Calu3 (cell line): Measurements from ENCODE around the gene PCDH20. TPM values are rescaled to one million over a fixed set of nuclear protein-coding genes. Genes with fewer than 3 reads are reported as not detected.

ENCODE experiments used
- Bru-seq: library from RNA; stranded (reverse); fragments of 400-500 nt; gene quantifications from one replicate; lab custom pipeline; 2021; lab: Mats Ljungman, UMichigan
- BruChase-seq, 2 experiments: library from RNA; stranded (reverse); fragments of 400-500 nt; gene quantifications; one replicate each; lab custom pipeline; 2021; lab: Mats Ljungman, UMichigan
- BruUV-seq: library from RNA; stranded (reverse); fragments of 400-500 nt; replicated peaks from 2 replicates; lab custom pipeline; 2021; lab: Mats Ljungman, UMichigan
- CTCF ChIA-PET: fragments of 300-600 bp; sonication (Branson Sonifier 250); formaldehyde crosslinking; loops from one replicate; lab custom pipeline; 2022; ENCODE audit warnings: antibody characterized with exemption; lab: Charles Lee
- DNase-seq: peaks from one replicate; pipeline ENCODE4 v3.0.0; 2022
- H3K27ac Mint-ChIP-seq: one replicate; pipeline ENCODE4 v1.8.0; 2022; ENCODE audit warnings: mixed read lengths; ENCODE audit not compliant: unreplicated experiment
- H3K27me3 Mint-ChIP-seq: one replicate; pipeline ENCODE4 v1.8.0; 2022; ENCODE audit warnings: mixed read lengths; ENCODE audit not compliant: unreplicated experiment
- H3K36me3 Mint-ChIP-seq: one replicate; pipeline ENCODE4 v1.8.0; 2022; ENCODE audit warnings: mild to moderate bottlenecking, moderate library complexity, mixed read lengths; ENCODE audit not compliant: insufficient read depth, unreplicated experiment
- H3K4me1 Mint-ChIP-seq: one replicate; pipeline ENCODE4 v1.8.0; 2022; ENCODE audit warnings: mild to moderate bottlenecking, low read depth, mixed read lengths; ENCODE audit not compliant: unreplicated experiment
- H3K4me3 Mint-ChIP-seq: one replicate; pipeline ENCODE4 v1.8.0; 2022; ENCODE audit warnings: mild to moderate bottlenecking, low read depth, moderate library complexity, mixed read lengths; ENCODE audit not compliant: unreplicated experiment
- H3K9me3 Mint-ChIP-seq: one replicate; pipeline ENCODE4 v1.8.0; 2022; ENCODE audit warnings: low read depth, mixed read lengths; ENCODE audit not compliant: unreplicated experiment
- CTCF ChIP-seq: fragments of 200-600 bp; IDR thresholded peaks from one replicate; pipeline ENCODE4 v1.8.0; 2022; ENCODE audit warnings: antibody characterized with exemption; ENCODE audit not compliant: unreplicated experiment
- intact Hi-C: fragments of 100-400 bp; cut with micrococcal nuclease; formaldehyde crosslinking; loops from one replicate; pipeline ENCODE4 v1.10.0; 2022; ENCODE audit not compliant: unreplicated experiment
- long read RNA-seq: library from polyadenylated mRNA; stranded (forward); transcript quantifications from one replicate; pipeline ENCODE4 v2.0.0, GENCODE V29; 2022
- total RNA-seq: library from RNA; stranded (reverse); gene quantifications from 2 replicates; pipeline ENCODE4 v1.2.3, GENCODE V29; 2022

Gene PCDH20, protein sequence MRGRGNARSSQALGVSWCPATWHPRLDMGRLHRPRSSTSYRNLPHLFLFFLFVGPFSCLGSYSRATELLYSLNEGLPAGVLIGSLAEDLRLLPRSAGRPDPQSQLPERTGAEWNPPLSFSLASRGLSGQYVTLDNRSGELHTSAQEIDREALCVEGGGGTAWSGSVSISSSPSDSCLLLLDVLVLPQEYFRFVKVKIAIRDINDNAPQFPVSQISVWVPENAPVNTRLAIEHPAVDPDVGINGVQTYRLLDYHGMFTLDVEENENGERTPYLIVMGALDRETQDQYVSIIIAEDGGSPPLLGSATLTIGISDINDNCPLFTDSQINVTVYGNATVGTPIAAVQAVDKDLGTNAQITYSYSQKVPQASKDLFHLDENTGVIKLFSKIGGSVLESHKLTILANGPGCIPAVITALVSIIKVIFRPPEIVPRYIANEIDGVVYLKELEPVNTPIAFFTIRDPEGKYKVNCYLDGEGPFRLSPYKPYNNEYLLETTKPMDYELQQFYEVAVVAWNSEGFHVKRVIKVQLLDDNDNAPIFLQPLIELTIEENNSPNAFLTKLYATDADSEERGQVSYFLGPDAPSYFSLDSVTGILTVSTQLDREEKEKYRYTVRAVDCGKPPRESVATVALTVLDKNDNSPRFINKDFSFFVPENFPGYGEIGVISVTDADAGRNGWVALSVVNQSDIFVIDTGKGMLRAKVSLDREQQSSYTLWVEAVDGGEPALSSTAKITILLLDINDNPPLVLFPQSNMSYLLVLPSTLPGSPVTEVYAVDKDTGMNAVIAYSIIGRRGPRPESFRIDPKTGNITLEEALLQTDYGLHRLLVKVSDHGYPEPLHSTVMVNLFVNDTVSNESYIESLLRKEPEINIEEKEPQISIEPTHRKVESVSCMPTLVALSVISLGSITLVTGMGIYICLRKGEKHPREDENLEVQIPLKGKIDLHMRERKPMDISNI
- total RNA-seq (not detected in 2 replicates), Bru-seq, nascent RNA (not detected), BruChase-seq, experiment 1, labeled RNA remaining after a 6-hour chase (not detected), BruChase-seq, experiment 2, labeled RNA remaining after a 2-hour chase (not detected)
- long read RNA-seq: 0 reads

- Mint-ChIP-seq H3K27ac (no peak within 1 kb of the TSS), H3K9me3 (no peaks in the 10 kb centered on the region), H3K4me3 (no peak within 1 kb of the TSS), H3K4me1 (no peaks in the 10 kb centered on the region), H3K27me3 (no peaks in the 10 kb centered on the region), H3K36me3 (no peaks in the 10 kb centered on the region)
- CTCF ChIA-PET: no interaction called here
- intact Hi-C loops: no loop called here
- no TSS peak for BruUV-seq
- no peak for DNase-seq
- no peak for TF ChIP-seq CTCF
These were observed at the start of gene PCDH20 for GRCh38 chr13:61415749-61416148. TSS of gene PCDH20 (minus strand) at chr13:61415849. CDS start at chr13:61415158, 691 bp downstream.

DNA sequence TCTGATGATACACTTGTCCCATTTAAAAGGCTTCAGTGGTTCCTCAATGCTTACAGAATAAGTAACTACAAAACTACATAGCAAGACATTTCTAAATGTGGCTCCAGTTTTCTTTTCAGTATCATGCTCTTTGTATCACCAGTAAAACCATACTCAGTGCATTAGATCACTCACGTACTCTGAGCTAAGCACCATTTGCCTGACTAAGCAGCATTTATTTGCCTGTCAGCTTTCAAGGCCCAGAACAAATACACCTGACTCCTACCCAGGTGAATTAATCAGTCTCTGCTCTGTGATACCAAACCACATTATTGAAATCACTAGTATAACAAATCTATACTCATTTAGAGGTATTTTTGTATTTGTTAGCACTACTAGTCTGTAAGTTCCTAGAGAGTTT, 47.4 kb upstream of the PCDH20 start:
- no TSS peak for BruUV-seq
- DNase-seq: no peak
- Mint-ChIP-seq H3K36me3 (no peaks in the 10 kb centered on the region), H3K9me3 (peaks cover 2% of the 10 kb centered on the region), H3K4me1 (no peaks in the 10 kb centered on the region), H3K27ac (no peak overlapping the region), H3K27me3 (no peaks in the 10 kb centered on the region), H3K4me3 (no peak overlapping the region)
- TF ChIP-seq CTCF: no peak
- CTCF ChIA-PET: no interaction called here
- intact Hi-C loops: no loop called here

DNA sequence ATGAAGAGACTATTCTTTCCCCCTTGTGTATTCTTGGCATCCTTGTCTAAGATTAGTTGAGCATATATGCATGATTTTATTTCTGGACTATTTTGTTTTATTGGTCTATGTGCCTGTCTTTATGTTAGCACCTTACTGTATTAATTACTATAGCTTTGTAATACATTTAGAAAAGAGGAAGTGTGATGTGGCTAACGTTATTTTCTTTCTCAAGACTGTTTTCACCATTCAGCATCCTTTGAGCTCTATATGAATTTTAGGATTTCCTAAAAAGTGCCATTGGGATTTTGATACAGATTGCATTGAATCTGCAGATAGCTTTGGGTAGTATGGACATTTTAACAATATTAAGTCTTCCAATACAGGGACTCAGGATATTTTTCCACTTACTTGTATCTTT, 37.5 kb upstream of the PCDH20 start:
- no peak for TF ChIP-seq CTCF
- DNase-seq: no peak
- no peaks in the 10 kb centered on the region for H3K36me3 Mint-ChIP-seq
- H3K9me3 Mint-ChIP-seq: no peaks in the 10 kb centered on the region
- intact Hi-C loops: no loop called here
- no peak overlapping the region for H3K4me3 Mint-ChIP-seq
- no peaks in the 10 kb centered on the region for H3K4me1 Mint-ChIP-seq
- H3K27ac Mint-ChIP-seq: no peak overlapping the region
- no peaks in the 10 kb centered on the region for H3K27me3 Mint-ChIP-seq
- BruUV-seq: no TSS peak
- CTCF ChIA-PET: no interaction called here

DNA sequence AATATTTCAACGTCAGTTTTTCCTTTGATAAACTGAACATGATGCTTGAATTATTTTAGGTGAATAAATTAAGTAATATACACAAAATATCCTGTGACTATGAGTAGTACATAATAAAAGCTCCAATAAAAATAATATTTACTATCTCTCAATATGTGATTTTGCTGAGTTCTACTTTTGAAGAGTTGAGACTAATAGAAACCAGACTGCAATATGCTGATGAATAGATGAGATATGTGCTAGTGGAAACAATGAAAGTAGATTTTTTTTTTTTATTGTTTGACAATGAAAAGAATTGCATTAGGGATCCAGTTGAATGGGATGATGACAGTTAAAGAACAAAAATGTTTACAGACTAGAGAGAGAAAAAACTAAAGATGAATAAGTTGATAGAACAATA, 16.4 kb upstream of the PCDH20 start:
- H3K36me3 Mint-ChIP-seq: no peaks in the 10 kb centered on the region
- BruUV-seq: no TSS peak
- H3K4me1 Mint-ChIP-seq: no peaks in the 10 kb centered on the region

More for the DNA sequence above, 16.4 kb upstream of the PCDH20 start:
- intact Hi-C loops: no loop called here
- no peak for DNase-seq
- CTCF ChIA-PET: no interaction called here
- Mint-ChIP-seq H3K27ac (no peak overlapping the region), H3K4me3 (no peak overlapping the region), H3K27me3 (no peaks in the 10 kb centered on the region), H3K9me3 (peaks cover 3% of the 10 kb centered on the region)
- no peak for TF ChIP-seq CTCF
